CD4-positive, alpha-beta T cell treated with Interleukin-1 beta for 1 hour (primary cell): Measurements from ENCODE around the gene IQSEC3.

Experiments used
- DNase-seq, 2 donors: peaks; one replicate each; pipeline ENCODE4 v3.0.0-alpha.2; 2020 to 2022

IQSEC3 gene

DNA sequence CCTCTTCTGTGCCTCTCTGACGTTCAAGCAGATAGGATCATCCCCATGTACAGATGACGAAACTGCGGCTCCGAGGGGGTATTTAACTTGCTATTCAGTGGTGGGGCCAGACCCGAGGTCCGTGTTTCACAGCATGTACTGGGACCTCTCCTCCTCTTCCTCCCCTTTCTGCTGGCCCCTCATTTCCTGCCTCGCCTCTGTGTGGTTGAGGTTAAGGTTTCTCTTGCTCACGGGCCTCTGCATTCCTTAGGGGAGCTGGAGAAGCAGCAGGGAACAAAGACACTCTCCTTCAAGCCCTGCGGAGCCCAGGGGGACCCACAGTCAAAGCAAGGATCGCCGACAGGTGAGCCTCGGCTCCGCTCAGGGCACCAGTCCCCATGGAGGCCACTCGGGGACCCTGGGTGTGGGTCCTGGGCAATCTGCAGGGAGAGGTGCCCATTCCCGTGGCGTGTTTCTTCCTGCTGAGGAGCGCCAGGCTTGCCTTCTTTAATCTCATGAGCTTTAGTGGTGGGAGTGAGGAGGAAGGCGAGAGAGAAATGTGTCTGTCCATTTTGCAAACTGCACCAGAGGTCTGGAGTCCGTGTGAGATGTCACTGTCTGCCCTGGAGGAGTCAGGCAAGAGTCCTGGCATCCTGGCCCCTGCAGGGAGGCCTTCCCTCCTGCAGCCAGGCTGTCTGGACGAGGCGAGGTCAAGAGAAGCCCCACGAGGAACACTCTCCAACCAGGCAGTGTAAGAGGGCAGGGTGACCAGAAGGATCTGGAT is 102.4 kb downstream of the IQSEC3 start:
- DNase-seq, result no peak

GRCh38 chr12:169528-170370 is 103.2 kb downstream of the IQSEC3 start:
- DNase-seq, result no peak

DNA sequence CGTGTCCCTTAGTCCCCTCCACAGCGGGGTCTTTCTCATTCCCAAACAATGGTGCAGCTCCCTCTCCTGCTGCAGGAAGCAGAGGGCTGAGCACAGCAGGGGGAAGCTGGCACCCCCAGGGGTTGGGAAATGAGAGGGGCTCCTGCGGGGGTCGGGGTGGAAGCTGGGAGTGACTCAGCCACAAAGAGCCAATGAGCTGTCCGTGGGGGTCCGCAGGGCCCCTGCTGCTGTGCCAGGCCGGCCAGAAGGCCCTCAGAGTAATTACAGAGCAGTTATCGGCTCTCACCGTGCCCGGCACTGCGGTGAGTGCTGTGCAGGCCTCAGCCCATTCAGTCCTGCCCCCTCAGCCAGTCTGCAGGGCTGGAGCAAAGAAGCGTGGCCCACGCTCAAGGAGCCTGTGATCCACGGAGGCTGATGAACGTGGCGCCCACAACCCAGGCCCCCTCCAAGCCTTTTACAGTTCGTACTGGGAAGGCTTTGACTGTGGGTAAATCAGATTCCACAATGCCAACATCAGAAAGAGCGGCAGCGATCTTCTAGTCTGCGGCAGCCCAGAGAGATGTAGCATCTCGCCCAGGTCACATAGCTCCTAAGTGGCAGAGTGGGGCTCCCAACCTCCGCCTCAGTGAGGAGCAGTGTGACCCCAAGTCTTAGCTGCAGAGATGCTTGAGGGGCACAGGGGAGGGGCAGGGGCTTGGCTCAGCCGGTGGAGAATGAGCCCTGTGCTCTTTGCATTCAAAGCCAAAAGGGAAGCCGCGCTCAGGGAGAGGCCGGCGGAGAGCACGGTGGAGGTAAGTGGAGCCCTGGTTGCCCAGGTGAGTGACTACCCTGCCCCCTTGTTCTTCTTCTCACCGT is 104.0 kb downstream of the IQSEC3 start:
- DNase-seq, result no peak

GRCh38 chr12:171276-171675 is 104.7 kb downstream of the IQSEC3 start:
- DNase-seq, result no peak

DNA sequence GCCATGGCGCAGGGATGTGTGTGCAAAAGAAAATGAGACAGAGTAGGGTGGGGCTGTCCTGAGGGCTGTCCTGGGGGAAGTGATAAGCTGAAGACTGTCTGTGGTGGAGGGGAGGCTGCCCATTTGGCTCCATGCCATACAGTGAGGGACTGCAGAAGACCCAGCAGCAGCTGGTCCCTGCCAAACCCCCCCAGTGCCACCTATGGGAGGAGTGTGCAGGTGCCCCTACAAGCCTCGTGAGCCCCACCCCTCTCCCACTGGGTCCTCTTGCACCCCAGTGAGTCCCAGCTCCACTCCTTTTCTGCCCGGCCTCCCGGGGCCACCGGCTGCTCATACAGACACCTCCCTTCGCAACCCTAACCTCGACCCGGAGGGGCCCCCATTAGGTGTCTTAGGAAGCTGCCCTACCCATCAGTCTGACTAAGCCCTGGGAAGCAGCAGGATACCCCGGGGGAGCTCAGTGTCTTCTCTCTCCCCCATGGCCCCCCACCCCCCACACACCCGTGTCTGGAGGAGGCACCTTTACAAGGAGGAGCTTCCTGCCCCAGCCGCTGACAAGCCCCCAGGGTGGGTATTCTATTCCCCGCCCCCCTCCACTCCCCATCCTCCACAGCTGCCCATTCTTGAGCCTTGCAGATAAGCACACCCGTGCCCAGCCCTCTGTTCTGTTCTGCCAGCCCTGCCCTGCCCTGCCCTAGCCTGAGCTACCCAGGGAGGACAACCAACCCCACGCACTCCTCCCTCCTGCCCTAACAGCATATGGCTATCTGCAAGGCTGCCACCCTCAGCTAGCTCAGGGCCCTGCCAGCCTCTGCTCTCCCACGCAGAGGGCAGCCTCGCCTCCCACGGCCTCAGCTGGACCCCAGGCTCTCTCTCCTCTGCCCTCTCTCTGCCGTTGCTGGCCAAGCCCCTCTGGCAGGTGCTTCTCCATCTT is 105.4 kb downstream of the IQSEC3 start:
- no peak for DNase-seq

DNA sequence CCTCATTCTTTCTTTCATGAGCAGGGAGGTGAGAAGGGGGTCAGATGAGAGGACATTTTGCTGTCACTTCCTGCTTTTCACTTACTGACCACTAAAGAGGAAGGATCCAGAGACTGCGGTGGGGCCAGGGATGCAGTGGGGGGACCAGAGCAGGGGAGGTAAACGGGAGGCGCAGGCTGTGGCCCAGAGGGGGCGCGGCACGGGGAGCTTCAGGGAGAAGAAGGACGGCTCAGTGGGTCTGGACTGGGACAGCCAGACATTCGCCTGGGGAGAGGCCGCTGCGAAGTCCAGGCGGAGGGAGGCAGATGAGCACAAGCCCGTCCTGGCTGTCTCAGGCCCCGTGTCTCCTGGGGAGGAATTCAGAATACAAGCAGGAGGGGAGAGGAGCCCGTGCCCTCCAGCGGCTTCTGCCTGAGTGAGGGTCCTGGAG is 106.2 kb downstream of the IQSEC3 start:
- DNase-seq, result no peak

- no peak for DNase-seq
These were observed 107.6 kb downstream of the IQSEC3 start for GRCh38 chr12:174124-174523.

DNA sequence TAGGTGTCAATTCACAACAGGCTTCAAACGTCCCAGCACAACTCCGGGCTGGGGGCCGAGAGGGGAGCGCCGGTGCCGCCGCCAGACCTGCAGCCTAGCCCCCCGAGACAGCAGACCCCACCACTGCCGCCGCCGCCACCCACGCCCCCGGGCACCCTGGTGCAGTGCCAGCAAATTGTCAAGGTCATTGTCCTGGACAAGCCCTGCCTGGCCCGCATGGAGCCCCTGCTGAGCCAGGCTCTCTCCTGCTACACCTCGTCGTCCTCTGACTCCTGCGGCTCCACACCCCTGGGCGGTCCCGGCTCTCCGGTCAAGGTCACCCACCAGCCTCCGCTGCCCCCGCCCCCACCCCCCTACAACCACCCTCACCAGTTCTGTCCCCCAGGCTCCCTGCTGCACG is 108.0 kb downstream of the IQSEC3 start:
- no peak for DNase-seq

DNA sequence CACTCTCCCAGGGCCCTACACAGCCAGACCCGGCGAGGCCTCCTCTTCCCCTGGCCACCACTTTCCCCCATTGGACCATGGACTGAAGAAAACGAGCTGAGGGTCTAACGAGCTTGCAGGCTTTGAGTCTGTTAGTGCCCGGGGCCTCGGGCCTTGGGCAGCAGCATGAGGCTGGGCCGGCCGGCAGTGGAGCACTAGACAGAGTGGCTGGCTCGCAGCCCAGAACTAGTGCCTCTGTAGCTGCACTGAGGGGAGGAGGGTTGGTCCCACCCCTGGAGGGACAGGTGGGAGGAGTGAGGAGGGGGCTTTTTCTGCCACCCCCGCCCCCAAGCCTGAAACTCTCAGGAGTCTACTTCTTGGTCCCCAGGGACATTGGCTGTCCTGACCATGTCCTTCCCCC is 108.7 kb downstream of the IQSEC3 start:
- DNase-seq, result no peak

DNA sequence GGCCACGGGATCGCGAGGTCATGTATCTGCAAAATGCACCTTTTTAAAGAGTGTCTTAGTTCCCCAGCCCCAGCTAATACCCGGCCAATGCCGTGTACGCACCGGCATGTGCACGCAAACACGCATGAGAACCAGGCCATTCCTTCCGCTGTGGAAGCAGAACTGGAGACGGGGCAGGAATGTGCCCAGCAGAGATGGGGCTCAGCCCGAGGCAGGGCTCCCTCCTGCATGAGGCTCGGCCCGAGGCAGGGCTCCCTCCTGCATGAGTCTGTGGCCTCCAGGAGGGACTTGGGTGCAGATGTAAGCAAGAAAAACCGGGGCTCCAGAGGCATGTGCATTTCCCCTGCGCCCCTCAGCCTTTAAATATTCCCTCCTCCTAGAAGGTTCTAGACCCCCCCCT is 109.2 kb downstream of the IQSEC3 start:
- no peak for DNase-seq

DNA sequence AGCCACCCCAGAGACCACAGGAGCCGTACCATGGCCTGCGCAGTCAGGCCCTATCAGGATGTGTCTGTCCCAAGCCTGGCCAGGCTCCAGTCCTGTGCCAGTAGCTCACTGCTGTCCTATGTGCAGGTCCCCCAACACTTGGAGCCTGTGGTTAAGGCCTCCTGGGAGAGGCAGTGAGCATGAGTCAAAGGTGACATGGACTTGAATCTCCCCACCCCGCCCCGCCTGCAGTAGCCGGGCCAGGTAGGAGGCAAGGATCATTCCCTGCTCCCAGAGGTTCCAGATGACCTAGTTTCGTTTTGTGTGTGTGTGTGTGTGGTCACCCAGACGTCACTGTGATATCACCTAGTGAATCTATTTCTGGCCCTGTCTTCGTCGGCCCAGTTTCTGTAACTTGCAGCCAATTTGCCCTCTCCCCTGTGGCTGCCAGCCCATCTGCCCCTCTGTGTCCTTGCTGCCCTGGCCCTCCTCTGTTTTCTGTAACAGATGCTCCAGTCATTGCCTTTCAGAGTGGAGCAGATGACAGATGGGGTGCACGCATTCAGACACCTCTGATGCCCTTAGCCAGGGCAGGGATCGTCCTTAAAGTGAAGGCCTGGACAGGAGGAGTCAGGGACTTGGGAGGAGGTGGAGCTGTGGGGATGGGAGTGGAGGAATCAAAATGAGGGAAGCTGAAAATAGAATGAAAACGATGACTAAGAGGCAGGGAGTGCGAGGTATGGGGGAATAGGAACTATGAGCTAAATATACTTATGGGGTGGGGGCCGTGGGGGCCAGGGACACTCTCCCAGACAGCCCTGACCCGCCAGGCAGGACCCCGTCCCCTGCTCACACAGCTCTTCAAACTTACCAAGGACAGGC is 110.0 kb downstream of the IQSEC3 start:
- no peak for DNase-seq

DNA sequence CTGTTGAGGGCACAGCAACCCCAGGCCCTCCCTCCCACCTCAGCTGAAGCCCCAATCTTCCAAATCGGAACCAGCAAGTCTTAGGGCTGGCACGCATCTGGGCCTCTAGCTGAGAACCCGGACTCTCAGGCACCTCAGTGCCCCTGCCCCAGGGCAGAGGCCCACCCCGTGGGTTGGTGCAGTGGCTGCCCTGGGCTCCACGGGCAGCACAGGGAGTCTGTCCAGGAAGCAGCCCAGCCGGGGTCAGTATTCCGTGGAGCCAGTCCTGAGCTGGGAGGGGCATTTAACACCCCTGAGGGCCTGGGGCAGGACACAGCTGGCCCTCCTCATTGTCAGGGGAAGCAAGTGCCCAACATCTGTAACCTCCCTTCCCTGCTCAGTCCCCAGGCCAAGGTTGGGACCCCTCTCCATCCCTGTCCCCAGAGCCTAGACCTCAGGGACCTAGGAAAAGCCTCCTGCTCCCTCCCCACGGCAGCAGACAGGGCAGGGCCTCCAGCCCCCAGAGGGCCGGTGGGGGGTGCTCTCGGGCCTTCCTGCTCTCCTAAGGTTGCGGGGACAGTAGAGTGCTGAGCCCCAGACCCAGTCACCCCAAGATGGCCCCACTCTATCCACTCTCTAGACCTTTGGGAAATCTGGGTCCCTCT is 110.9 kb downstream of the IQSEC3 start:
- DNase-seq, result no peak

DNA sequence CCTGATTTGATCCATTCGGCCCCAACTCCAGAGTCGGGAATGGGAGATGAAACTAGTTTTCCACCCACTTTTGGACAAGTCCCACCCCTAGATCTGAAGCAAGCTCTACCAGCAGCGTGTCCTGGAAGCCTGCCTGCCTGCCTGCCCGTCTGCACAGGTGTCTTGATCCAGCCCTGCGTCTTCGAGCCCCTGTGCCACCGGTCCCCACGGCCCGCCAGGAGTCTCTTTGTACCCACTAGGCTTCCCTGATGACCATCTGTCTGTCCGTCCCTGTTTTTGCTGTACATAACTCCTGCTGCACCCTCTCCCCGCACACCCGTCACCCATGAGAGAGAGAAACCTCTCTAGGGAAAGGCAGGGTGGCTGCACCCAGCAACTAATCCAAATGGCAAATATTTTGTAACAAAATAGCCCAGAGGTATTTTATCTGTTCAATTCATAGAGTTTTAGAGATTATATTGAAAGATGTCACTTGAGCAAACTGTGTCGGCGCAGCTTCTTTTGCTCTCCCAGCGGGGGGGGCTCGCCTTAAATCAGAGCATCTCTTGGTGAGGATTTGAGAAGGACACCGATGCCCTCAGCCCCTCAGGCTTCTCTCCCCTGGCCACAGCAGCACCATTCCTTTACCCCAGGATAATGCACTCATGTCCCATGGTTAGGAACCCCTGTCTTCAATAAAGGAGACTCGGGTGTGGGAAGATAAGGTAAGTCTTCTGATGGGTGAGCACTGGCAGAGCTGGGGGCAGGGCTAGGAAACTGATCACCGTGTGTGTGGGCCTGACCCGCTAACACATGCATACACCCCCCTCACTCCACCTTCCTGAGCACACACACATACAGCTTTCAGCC is 111.6 kb downstream of the IQSEC3 start:
- DNase-seq, result no peak

- no peak for DNase-seq
These were observed 112.2 kb downstream of the IQSEC3 start for GRCh38 chr12:178829-179109.

DNA sequence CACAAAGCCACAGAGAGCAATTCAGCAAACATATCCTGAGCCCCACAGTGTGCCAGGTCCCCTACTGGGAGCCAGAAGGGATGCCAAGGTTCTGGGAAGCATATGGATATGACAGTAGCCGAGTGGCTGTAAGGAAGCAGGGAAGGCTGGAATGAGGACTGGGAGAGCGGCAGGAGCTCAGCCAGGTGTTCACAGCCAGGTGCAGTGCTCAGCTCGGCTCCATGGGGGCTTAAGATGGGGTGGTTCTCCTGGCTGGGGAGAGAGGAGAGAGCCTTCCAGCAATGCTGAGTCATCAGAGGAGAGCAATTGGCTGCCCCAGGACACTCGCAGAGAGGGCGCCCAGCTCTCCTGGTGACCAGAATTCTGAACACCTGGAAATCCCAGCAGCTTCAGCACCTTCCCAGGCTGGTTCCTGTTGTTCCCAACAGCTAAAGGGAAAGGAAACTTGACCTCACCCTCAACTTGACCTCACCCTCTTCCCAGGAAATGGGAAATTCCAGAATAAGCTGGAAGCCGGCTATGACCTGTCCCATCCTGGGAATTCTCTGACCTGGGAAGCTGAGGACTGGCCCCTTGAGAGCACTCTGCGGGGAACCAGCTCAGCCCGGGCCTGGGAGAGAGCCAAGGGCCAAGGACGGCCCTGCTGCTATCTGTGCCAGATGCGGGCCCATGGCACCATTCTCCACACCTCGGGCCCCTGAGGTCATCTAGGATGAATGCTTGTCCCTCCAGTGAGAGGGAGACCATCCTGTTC is 112.7 kb downstream of the IQSEC3 start:
- DNase-seq, result no peak

GRCh38 chr12:179885-180284 is 113.3 kb downstream of the IQSEC3 start:
- no peak for DNase-seq

DNA sequence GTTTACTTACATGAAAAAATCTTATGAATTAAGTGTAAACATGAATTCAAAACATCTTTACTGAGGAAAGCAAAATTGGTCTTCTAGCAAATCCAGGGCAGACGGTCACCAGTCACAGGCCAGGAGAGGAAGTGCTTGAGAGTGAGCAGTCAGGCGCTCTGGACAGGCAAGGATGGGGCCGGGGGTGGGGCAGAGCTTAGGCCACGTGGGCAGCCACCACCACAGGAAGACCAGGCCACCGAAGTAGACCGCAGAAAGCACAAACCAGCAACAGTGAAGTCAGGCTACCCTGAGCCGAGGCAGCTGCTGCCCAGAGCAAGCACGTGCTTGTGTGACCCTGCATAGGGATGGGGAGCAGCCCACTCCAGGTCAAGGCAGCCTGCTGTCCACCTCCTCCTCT is 113.9 kb downstream of the IQSEC3 start:
- DNase-seq, result peak; percentile 6 to 51

DNA sequence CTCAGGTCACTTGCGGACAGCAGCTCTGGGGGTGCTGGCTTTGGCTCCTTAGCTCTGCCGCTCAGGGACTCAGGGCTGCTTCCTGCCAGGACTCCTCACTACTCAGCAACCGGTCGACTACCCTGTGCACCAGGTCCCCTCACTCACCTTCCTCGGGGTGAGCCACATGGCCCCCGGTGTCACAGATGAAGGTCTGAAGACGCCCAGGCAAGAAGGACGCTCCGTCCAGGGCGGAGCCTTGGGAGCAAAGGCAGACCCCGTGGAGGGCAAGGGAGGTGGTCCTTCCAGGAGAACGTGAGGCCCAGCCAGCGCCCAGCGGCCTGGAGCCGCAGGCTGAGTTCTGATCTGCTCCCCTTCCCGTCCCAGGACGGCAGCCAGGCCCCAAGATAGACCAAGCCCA is 115.4 kb downstream of the IQSEC3 start:
- no peak for DNase-seq

DNA sequence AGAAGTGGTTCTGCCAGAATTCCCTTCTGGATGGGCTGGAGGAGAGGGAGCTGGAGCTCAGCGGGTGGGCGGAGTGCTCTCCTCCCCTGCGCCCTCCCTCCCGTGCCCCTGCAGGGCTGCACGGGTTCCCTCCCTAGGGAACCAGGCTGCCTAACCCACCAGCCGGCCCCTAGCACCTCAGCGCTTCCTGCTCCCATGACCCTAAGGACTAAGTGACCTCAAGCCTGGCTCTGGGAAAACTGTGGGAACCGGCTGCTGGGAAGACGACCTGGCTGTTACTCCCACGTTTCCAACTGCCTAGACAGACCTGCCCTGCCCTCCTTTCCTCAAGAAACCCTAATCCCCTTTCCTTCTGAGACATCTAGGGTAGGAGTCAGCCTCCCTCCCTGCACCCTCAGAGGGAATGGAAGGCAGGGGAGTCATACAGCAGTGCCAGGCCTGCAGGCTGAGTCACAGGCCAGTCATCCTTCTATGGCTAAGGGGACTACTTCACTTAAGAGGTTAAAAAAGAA is 115.9 kb downstream of the IQSEC3 start:
- DNase-seq, result no peak
